Measurements from ENCODE around the gene IGF2BP3. TPM values are rescaled to one million over a fixed set of nuclear protein-coding genes. Genes with fewer than 3 reads are reported as not detected.

The IGF2BP3 gene
- total RNA-seq, 1 donor from 2014 or later: 242 TPM

- H3K4me3 ChIP-seq: no peak overlapping the region
- no peaks in the 10 kb centered on the region for H3K27me3 ChIP-seq
- H3K9me3 Mint-ChIP-seq: no peaks in the 10 kb centered on the region
- no peak overlapping the region for H3K4me3 Mint-ChIP-seq
- peaks cover 14% of the 10 kb centered on the region for H3K4me1 ChIP-seq
- peaks cover 93% of the 10 kb centered on the region for H4K20me1 ChIP-seq (ENCODE audit: low read depth)
- H2AFZ ChIP-seq (replicated peaks): no peak overlapping the region
- H3K4me2 ChIP-seq: no peak overlapping the region
- H3K27me3 Mint-ChIP-seq (ENCODE audit: insufficient read depth, low read depth): peaks cover 3% of the 10 kb centered on the region
- H3K4me1 Mint-ChIP-seq: peaks cover 22% of the 10 kb centered on the region
- no peaks in the 10 kb centered on the region for H3K36me3 ChIP-seq
- peaks cover 3% of the 10 kb centered on the region for H3F3A ChIP-seq (ENCODE audit: low read depth)
- TF ChIP-seq EZH2 (IDR thresholded peaks at IDR 0.05): no peak
- TF ChIP-seq EZH2phosphoT487 (IDR thresholded peaks at IDR 0.05): no peak
- no peak for TF ChIP-seq CTCF (IDR thresholded peaks at IDR 0.05)
- no peak for DNase-seq (ENCODE audit: low spot score)
- H3K9ac ChIP-seq: no peak overlapping the region
- H3K9me3 ChIP-seq (ENCODE audit: low read depth): no peaks in the 10 kb centered on the region
- peak overlapping the region; percentile 6 for H3K27ac ChIP-seq
- peaks cover 100% of the 10 kb centered on the region for H3K79me2 ChIP-seq (ENCODE audit: low read depth)
- H3K36me3 Mint-ChIP-seq: peaks cover 32% of the 10 kb centered on the region
- H3K27ac Mint-ChIP-seq: no peak overlapping the region
These were observed 51.1 kb downstream of the IGF2BP3 start for GRCh38 chr7:23419160-23419559.

GRCh38 chr7:23418046-23418445 lies 52.2 kb downstream of the IGF2BP3 start:
- Histone ChIP-seq H3K79me2 (ENCODE audit: low read depth) (peaks cover 100% of the 10 kb centered on the region), H3F3A (ENCODE audit: low read depth) (peaks cover 3% of the 10 kb centered on the region), H3K9ac (no peak overlapping the region), H4K20me1 (ENCODE audit: low read depth) (peaks cover 91% of the 10 kb centered on the region), H3K9me3 (ENCODE audit: low read depth) (no peaks in the 10 kb centered on the region), H2AFZ (replicated peaks) (no peak overlapping the region), H3K36me3 (no peaks in the 10 kb centered on the region), H3K4me2 (peak overlapping the region; percentile 19), H3K4me3 (no peak overlapping the region), H3K27me3 (no peaks in the 10 kb centered on the region), H3K27ac (peak overlapping the region; percentile 40), H3K4me1 (peaks cover 14% of the 10 kb centered on the region)
- H3K4me3 Mint-ChIP-seq: no peak overlapping the region
- peak overlapping the region; percentile 14 for H3K27ac Mint-ChIP-seq
- no peak for DNase-seq (ENCODE audit: low spot score)
- H3K4me1 Mint-ChIP-seq: peaks cover 21% of the 10 kb centered on the region
- H3K27me3 Mint-ChIP-seq (ENCODE audit: insufficient read depth, low read depth): peaks cover 3% of the 10 kb centered on the region
- peaks cover 37% of the 10 kb centered on the region for H3K36me3 Mint-ChIP-seq
- TF ChIP-seq EZH2 (IDR thresholded peaks at IDR 0.05) (no peak), EZH2phosphoT487 (IDR thresholded peaks at IDR 0.05) (no peak), CTCF (IDR thresholded peaks at IDR 0.05) (no peak)
- no peaks in the 10 kb centered on the region for H3K9me3 Mint-ChIP-seq

- H3K9ac ChIP-seq: no peak overlapping the region
- Mint-ChIP-seq H3K36me3 (peaks cover 48% of the 10 kb centered on the region), H3K27me3 (ENCODE audit: insufficient read depth, low read depth) (peaks cover 3% of the 10 kb centered on the region), H3K9me3 (no peaks in the 10 kb centered on the region), H3K4me3 (no peak overlapping the region), H3K4me1 (peaks cover 19% of the 10 kb centered on the region), H3K27ac (peak overlapping the region; percentile 46)
- no peak for TF ChIP-seq EZH2phosphoT487 (IDR thresholded peaks at IDR 0.05)
- no peak for TF ChIP-seq EZH2 (IDR thresholded peaks at IDR 0.05)
- no peak for TF ChIP-seq CTCF (IDR thresholded peaks at IDR 0.05)
- no peak overlapping the region for H2AFZ ChIP-seq (replicated peaks)
- H3K4me3 ChIP-seq: no peak overlapping the region
- H3K79me2 ChIP-seq (ENCODE audit: low read depth): peaks cover 99% of the 10 kb centered on the region
- peaks cover 14% of the 10 kb centered on the region for H3K4me1 ChIP-seq
- no peaks in the 10 kb centered on the region for H3K9me3 ChIP-seq (ENCODE audit: low read depth)
- no peaks in the 10 kb centered on the region for H3K27me3 ChIP-seq
- no peak overlapping the region for H3K27ac ChIP-seq
- H4K20me1 ChIP-seq (ENCODE audit: low read depth): peaks cover 69% of the 10 kb centered on the region
- H3K4me2 ChIP-seq: no peak overlapping the region
- peaks cover 6% of the 10 kb centered on the region for H3F3A ChIP-seq (ENCODE audit: low read depth)
- DNase-seq (ENCODE audit: low spot score): no peak
- H3K36me3 ChIP-seq: peaks cover 9% of the 10 kb centered on the region
These were observed 55.1 kb downstream of the IGF2BP3 start for GRCh38 chr7:23415198-23415597.

All from neural progenitor cell (in vitro differentiated cells).